ENCODE results near the gene PIGZ. TPM values are rescaled to one million over a fixed set of nuclear protein-coding genes. Genes with fewer than 3 reads are reported as not detected.

PIGZ gene
- total RNA-seq, 3 donors from 2014 or later = 0.34 to 0.82 (median 0.61) TPM

GRCh38 chr3:196994056-196994455 lies 25.4 kb upstream of the PIGZ start:
- H3K4me3 Mint-ChIP-seq = no peak overlapping the region
- DNase-seq (no peak), ATAC-seq (no peak)
- H3K4me1 Mint-ChIP-seq (ENCODE audit: low read depth) = no peaks in the 10 kb centered on the region
- no peaks in the 10 kb centered on the region for H3K27me3 Mint-ChIP-seq (ENCODE audit: low read depth)
- no peaks in the 10 kb centered on the region for H3K9me3 Mint-ChIP-seq
- no peaks in the 10 kb centered on the region for H3K36me3 Mint-ChIP-seq (ENCODE audit: insufficient read depth)

GRCh38 chr3:196992461-196993065 lies 23.9 kb upstream of the PIGZ start:
- H3K27me3 Mint-ChIP-seq (ENCODE audit: low read depth) = peaks cover 3% of the 10 kb centered on the region
- no peaks in the 10 kb centered on the region for H3K4me1 Mint-ChIP-seq (ENCODE audit: low read depth)
- H3K9me3 Mint-ChIP-seq = no peaks in the 10 kb centered on the region
- no peaks in the 10 kb centered on the region for H3K36me3 Mint-ChIP-seq (ENCODE audit: insufficient read depth)
- ATAC-seq = no peak
- no peak for DNase-seq
- no peak overlapping the region for H3K4me3 Mint-ChIP-seq

GRCh38 chr3:196991581-196992460 lies 23.2 kb upstream of the PIGZ start:
- Mint-ChIP-seq H3K9me3 (no peaks in the 10 kb centered on the region), H3K36me3 (ENCODE audit: insufficient read depth) (no peaks in the 10 kb centered on the region), H3K27me3 (ENCODE audit: low read depth) (peaks cover 4% of the 10 kb centered on the region), H3K4me3 (no peak overlapping the region), H3K4me1 (ENCODE audit: low read depth) (no peaks in the 10 kb centered on the region)
- ATAC-seq (no peak), DNase-seq (no peak)

- Mint-ChIP-seq H3K27me3 (ENCODE audit: low read depth) (peaks cover 4% of the 10 kb centered on the region), H3K4me1 (ENCODE audit: low read depth) (no peaks in the 10 kb centered on the region), H3K36me3 (ENCODE audit: insufficient read depth) (no peaks in the 10 kb centered on the region), H3K4me3 (no peak overlapping the region), H3K9me3 (no peaks in the 10 kb centered on the region)
- DNase-seq (no peak), ATAC-seq (no peak)
Observed at GRCh38 chr3:196990601-196991007, 22.0 kb upstream of the PIGZ start.

GRCh38 chr3:196989721-196990262 lies 21.2 kb upstream of the PIGZ start:
- Mint-ChIP-seq H3K27me3 (ENCODE audit: low read depth) (peaks cover 8% of the 10 kb centered on the region), H3K36me3 (ENCODE audit: insufficient read depth) (no peaks in the 10 kb centered on the region), H3K9me3 (no peaks in the 10 kb centered on the region), H3K4me3 (no peak overlapping the region), H3K4me1 (ENCODE audit: low read depth) (no peaks in the 10 kb centered on the region)
- ATAC-seq = no peak
- DNase-seq = no peak

GRCh38 chr3:196988241-196989029 lies 19.8 kb upstream of the PIGZ start:
- ATAC-seq (no peak), DNase-seq (no peak)
- H3K4me3 Mint-ChIP-seq = no peak overlapping the region
- H3K4me1 Mint-ChIP-seq (ENCODE audit: low read depth) = no peaks in the 10 kb centered on the region
- H3K27me3 Mint-ChIP-seq (ENCODE audit: low read depth) = peaks cover 15% of the 10 kb centered on the region
- H3K36me3 Mint-ChIP-seq (ENCODE audit: insufficient read depth) = no peaks in the 10 kb centered on the region
- peaks cover 6% of the 10 kb centered on the region for H3K9me3 Mint-ChIP-seq

GRCh38 chr3:196987022-196987421 lies 18.4 kb upstream of the PIGZ start:
- Mint-ChIP-seq H3K4me3 (no peak overlapping the region), H3K4me1 (ENCODE audit: low read depth) (no peaks in the 10 kb centered on the region), H3K9me3 (peaks cover 11% of the 10 kb centered on the region), H3K36me3 (ENCODE audit: insufficient read depth) (peaks cover 4% of the 10 kb centered on the region), H3K27me3 (ENCODE audit: low read depth) (peaks cover 19% of the 10 kb centered on the region)
- no peak for DNase-seq
- no peak for ATAC-seq

- Mint-ChIP-seq H3K4me3 (no peak overlapping the region), H3K36me3 (ENCODE audit: insufficient read depth) (peaks cover 4% of the 10 kb centered on the region), H3K27me3 (ENCODE audit: low read depth) (peaks cover 24% of the 10 kb centered on the region), H3K4me1 (ENCODE audit: low read depth) (no peaks in the 10 kb centered on the region), H3K9me3 (peaks cover 11% of the 10 kb centered on the region)
- ATAC-seq (no peak), DNase-seq (no peak)
Observed at GRCh38 chr3:196985954-196986885, 17.6 kb upstream of the PIGZ start.

- H3K27me3 Mint-ChIP-seq (ENCODE audit: low read depth) = peaks cover 24% of the 10 kb centered on the region
- DNase-seq (no peak), ATAC-seq (no peak)
- H3K4me3 Mint-ChIP-seq = no peak overlapping the region
- H3K36me3 Mint-ChIP-seq (ENCODE audit: insufficient read depth) = peaks cover 4% of the 10 kb centered on the region
- H3K9me3 Mint-ChIP-seq = peaks cover 11% of the 10 kb centered on the region
- no peaks in the 10 kb centered on the region for H3K4me1 Mint-ChIP-seq (ENCODE audit: low read depth)
Observed at GRCh38 chr3:196985298-196985697, 16.7 kb upstream of the PIGZ start.

- peaks cover 11% of the 10 kb centered on the region for H3K9me3 Mint-ChIP-seq
- H3K36me3 Mint-ChIP-seq (ENCODE audit: insufficient read depth) = peaks cover 4% of the 10 kb centered on the region
- DNase-seq = no peak
- H3K27me3 Mint-ChIP-seq (ENCODE audit: low read depth) = peaks cover 24% of the 10 kb centered on the region
- H3K4me3 Mint-ChIP-seq = no peak overlapping the region
- ATAC-seq = no peak
- H3K4me1 Mint-ChIP-seq (ENCODE audit: low read depth) = peaks cover 4% of the 10 kb centered on the region
Observed at GRCh38 chr3:196983186-196983585, 14.6 kb upstream of the PIGZ start.

GRCh38 chr3:196981657-196982056 lies 13.0 kb upstream of the PIGZ start:
- H3K36me3 Mint-ChIP-seq (ENCODE audit: insufficient read depth) = peaks cover 4% of the 10 kb centered on the region
- H3K27me3 Mint-ChIP-seq (ENCODE audit: low read depth) = peaks cover 19% of the 10 kb centered on the region
- no peak overlapping the region for H3K4me3 Mint-ChIP-seq
- ATAC-seq (no peak), DNase-seq (no peak)
- H3K4me1 Mint-ChIP-seq (ENCODE audit: low read depth) = peaks cover 4% of the 10 kb centered on the region
- peaks cover 11% of the 10 kb centered on the region for H3K9me3 Mint-ChIP-seq

- H3K36me3 Mint-ChIP-seq (ENCODE audit: insufficient read depth) = peaks cover 4% of the 10 kb centered on the region
- H3K4me3 Mint-ChIP-seq = no peak overlapping the region
- peaks cover 4% of the 10 kb centered on the region for H3K4me1 Mint-ChIP-seq (ENCODE audit: low read depth)
- ATAC-seq (no peak), DNase-seq (no peak)
- H3K9me3 Mint-ChIP-seq = peaks cover 11% of the 10 kb centered on the region
- H3K27me3 Mint-ChIP-seq (ENCODE audit: low read depth) = peaks cover 13% of the 10 kb centered on the region
Observed at GRCh38 chr3:196979545-196979944, 10.9 kb upstream of the PIGZ start.

- H3K36me3 Mint-ChIP-seq (ENCODE audit: insufficient read depth) = no peaks in the 10 kb centered on the region
- no peaks in the 10 kb centered on the region for H3K9me3 Mint-ChIP-seq
- no peak for DNase-seq
- H3K4me1 Mint-ChIP-seq (ENCODE audit: low read depth) = peaks cover 4% of the 10 kb centered on the region
- H3K27me3 Mint-ChIP-seq (ENCODE audit: low read depth) = peaks cover 5% of the 10 kb centered on the region
- no peak overlapping the region for H3K4me3 Mint-ChIP-seq
- no peak for ATAC-seq
Observed at GRCh38 chr3:196976941-196977340, 8.3 kb upstream of the PIGZ start.
